ENCODE results near the gene PBX1. TPM values are rescaled to one million over a fixed set of nuclear protein-coding genes. Genes with fewer than 3 reads are reported as not detected.

The PBX1 gene
- total RNA-seq, 2 experiments from 2014 or later = 0.11 to 0.51 TPM

DNA sequence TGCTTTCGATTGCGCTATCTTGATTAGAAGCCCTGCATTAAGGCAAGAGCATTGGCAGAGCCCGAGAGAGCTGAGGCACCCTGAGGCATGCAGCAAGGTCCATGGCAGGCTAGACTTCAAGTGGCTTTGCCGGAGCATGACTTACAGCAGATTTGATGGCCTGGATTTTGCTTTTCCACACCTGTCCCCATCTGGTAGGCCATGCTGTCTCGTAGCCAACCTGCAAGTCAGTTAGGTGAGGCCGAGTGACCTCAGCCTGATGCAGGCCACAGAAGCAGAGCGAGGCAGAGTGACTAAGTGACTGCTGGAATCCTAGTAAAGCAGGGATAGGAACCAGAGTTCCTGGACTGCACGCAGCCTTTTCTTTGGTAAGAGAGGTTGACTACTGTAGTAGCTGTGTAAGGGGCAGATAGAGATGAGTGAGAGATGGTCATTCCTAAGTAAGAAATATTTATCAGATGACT is 148.9 kb downstream of the PBX1 start:
- DNase-seq (no peak), ATAC-seq (ENCODE audit: low read depth) (no peak)
- Mint-ChIP-seq H3K4me3 (no peak overlapping the region), H3K36me3 (no peaks in the 10 kb centered on the region), H3K4me1 (no peaks in the 10 kb centered on the region), H3K27ac (no peak overlapping the region), H3K9me3 (no peaks in the 10 kb centered on the region), H3K27me3 (no peaks in the 10 kb centered on the region)
- POLR2A ChIA-PET = no interaction called here

DNA sequence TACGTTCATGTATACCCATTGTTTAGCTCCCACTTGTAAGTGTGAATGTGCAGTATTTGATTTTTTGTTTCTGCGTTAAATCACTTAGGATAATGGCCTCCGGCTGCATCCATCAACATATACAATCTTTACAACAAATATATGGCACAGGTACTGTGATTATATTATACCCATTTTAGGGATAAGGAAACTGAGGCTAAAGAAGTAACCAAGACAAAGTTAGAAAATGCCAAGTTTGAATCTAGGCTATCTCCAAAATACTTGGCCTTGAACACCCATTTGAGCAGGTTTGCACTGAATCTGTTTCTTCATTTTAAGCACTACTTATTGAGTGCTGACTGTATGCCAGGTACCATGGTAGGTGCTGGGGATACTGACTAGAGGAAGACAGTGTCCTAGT is 149.6 kb downstream of the PBX1 start:
- Mint-ChIP-seq H3K27ac (no peak overlapping the region), H3K27me3 (peaks cover 3% of the 10 kb centered on the region), H3K4me3 (no peak overlapping the region), H3K9me3 (no peaks in the 10 kb centered on the region), H3K36me3 (no peaks in the 10 kb centered on the region), H3K4me1 (no peaks in the 10 kb centered on the region)
- ATAC-seq (ENCODE audit: low read depth) (no peak), DNase-seq (no peak)
- POLR2A ChIA-PET = no interaction called here

DNA sequence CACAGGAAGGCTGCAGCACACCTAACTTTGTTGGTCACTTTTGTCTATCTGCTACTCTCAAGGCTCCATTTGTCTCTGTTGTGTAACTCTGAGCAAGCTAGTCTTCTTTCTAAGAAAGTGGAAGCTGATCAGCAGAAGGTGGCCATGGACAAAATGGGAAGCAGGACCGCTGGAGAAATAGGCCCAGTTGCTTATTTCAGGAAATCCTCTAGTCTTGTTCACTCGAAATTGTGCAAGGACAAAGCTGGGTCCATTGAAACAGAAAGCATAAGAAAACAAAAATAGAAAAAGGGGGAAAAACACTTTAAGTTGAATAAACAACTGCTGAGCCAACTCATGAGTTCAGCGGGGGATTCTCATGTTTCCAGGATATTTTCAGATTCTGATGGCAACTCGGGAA is 150.1 kb downstream of the PBX1 start:
- H3K36me3 Mint-ChIP-seq = no peaks in the 10 kb centered on the region
- DNase-seq (no peak), ATAC-seq (ENCODE audit: low read depth) (no peak)
- H3K4me1 Mint-ChIP-seq = no peaks in the 10 kb centered on the region
- H3K4me3 Mint-ChIP-seq = no peak overlapping the region
- H3K9me3 Mint-ChIP-seq = no peaks in the 10 kb centered on the region
- no peak overlapping the region for H3K27ac Mint-ChIP-seq
- H3K27me3 Mint-ChIP-seq = peaks cover 3% of the 10 kb centered on the region
- POLR2A ChIA-PET = no interaction called here

DNA sequence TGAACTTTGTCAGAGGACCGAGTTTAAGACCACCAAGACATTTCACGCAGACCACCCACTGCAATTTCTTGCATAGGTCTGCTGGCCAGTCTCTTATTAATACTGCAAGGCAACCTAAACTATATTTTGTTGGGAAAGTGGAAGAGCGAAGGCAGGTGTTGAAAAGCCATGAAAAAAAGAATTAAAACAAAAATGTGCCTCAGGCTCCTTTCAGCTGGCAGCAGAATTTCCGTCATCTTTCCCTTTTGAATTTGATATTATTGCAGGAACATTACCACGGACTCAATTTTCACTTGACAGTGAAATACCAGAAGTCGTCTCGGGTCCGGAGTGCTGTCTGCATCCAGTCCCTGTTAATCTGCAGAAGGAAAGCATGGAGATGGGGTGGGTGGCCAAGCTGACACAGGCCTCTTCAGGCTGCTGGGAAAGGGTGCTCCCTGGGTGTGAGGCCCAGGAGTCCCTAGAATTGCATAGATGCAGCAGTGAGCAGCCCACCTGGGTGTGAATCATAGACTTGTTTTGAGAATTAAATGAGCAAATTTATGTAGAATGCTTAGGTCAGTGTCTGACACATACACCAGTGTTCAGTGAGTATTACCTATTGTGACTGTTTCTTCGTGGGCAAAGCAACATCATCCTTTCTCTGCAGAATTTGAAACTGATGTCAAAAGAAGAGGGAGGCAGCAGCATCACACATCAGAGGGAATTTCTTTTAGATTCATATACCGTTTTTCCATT is 150.7 kb downstream of the PBX1 start:
- no peaks in the 10 kb centered on the region for H3K9me3 Mint-ChIP-seq
- ATAC-seq (ENCODE audit: low read depth) = no peak
- H3K27me3 Mint-ChIP-seq = peaks cover 3% of the 10 kb centered on the region
- no peaks in the 10 kb centered on the region for H3K4me1 Mint-ChIP-seq
- H3K4me3 Mint-ChIP-seq = no peak overlapping the region
- no peak for DNase-seq
- POLR2A ChIA-PET = no interaction called here
- H3K36me3 Mint-ChIP-seq = no peaks in the 10 kb centered on the region
- no peak overlapping the region for H3K27ac Mint-ChIP-seq

DNA sequence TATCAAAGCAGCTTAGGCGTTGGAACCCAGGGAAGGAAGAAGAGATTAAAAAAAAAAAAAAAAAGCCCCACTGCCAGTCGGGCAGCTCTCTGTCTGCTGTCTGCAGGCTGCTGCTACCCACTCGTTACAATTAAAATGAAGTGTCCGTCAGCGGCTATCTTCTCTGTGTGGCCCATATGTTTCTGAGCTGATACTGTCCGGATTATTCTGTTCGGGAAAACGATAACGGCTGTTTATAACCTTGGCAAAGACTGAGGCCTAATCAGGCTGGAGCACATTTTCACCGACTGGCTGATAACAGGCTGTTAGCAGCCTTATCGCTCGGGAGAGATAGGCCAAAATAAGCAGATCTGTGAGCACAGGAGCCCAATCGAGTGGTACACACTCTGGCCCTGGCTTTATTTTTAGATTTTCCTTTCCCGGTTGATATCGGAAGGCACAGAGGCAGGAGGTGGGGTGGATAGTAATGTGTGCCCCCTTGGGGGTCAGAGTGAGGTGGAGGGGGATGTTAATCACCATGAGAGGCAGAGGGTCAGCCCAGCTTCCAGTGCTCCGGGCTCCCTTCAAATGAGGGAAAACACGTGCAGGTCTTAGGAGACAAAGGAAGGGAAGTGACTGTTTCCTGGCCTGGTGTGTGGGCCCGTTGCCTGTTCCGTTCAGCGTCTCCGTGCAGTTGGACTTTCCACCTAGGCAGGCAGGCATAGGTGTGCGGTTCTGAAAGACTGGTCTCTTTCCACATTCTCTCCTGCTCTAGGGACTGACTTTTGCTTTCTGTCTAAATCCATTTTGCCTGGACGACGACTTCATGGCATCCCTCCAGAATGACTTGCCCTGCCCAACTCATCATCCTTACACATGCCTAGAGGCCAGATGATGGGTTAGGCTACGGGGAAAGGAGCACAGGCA is 153.4 kb downstream of the PBX1 start:
- Mint-ChIP-seq H3K27me3 (peaks cover 3% of the 10 kb centered on the region), H3K4me3 (no peak overlapping the region), H3K36me3 (no peaks in the 10 kb centered on the region), H3K4me1 (peaks cover 6% of the 10 kb centered on the region), H3K9me3 (peaks cover 5% of the 10 kb centered on the region), H3K27ac (no peak overlapping the region)
- ATAC-seq (ENCODE audit: low read depth) (no peak), DNase-seq (no peak)
- POLR2A ChIA-PET = no interaction called here

DNA sequence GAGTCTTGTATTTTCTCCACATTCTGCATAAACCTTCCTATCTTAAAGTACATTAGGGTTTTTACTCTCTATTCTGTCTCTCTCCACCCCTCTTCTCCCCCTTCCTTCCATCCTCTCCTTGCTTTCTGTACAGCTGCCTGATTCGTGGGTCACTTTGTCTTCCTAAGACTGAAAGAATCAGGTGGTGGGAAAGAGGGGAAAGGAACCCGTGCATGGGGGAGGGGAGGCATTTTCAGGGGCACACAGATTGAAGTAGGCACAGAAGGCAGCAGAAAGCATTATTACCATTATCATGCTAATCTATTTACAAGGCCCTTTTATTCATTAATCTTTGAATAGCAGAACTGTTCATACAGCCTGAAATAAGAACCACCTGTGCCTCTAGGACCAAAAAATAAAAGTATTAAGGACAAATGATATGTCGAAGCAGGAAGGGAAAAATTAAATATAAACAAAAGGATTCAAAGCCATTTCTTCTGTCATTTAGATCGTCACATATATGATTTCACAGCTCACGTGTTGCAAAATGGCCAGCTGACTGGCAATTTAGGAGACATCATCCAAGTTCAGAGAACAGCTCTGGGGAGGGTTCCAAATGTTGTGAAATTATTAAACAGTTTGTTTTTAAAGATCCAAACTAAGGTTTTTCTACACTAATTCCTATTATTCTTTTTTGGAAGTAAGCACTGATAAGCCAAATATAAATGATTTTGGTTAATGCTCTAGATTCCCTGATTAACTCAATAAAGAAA is 154.6 kb downstream of the PBX1 start:
- DNase-seq (no peak), ATAC-seq (ENCODE audit: low read depth) (no peak)
- Mint-ChIP-seq H3K36me3 (no peaks in the 10 kb centered on the region), H3K27ac (no peak overlapping the region), H3K4me1 (peaks cover 6% of the 10 kb centered on the region), H3K4me3 (no peak overlapping the region), H3K9me3 (peaks cover 5% of the 10 kb centered on the region), H3K27me3 (peaks cover 3% of the 10 kb centered on the region)
- POLR2A ChIA-PET = no interaction called here

DNA sequence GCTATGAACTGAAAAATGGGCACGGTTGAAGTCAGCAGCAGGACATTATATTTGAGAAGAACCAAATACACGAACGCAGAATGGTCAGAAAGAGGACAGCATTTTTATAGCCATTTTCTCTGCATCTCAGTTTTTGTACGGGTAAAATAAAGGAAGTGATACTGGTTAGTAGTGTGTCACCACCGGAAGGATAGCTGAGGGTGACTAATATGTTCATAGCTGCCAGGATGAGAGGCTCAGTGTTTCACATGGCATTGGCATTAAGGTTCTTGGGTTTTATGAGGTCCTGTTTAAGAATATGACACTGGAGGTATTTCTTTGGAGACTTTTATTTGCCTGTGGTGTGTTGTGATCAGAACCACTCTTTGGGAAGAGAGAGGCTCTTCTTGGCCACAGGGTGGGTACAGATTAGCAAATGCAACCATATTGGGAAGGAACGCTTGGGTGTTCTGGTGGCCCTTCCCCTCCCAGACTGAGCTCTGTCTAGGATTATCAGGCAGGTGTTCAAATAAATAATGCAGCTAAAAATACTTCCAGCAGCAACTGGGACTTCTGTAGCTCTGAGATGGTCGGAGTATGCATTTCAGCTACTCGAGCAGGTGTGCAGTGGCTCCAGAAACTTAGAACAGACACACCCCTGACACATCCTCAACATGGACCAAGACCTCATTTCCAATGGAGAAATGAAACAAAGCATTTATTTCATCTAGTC is 158.2 kb downstream of the PBX1 start:
- ATAC-seq (ENCODE audit: low read depth) (no peak), DNase-seq (no peak)
- Mint-ChIP-seq H3K4me3 (peak overlapping the region; percentile 6), H3K4me1 (peaks cover 16% of the 10 kb centered on the region), H3K27me3 (peaks cover 3% of the 10 kb centered on the region), H3K36me3 (no peaks in the 10 kb centered on the region), H3K9me3 (peaks cover 5% of the 10 kb centered on the region), H3K27ac (no peak overlapping the region)
- POLR2A ChIA-PET = no interaction called here

DNA sequence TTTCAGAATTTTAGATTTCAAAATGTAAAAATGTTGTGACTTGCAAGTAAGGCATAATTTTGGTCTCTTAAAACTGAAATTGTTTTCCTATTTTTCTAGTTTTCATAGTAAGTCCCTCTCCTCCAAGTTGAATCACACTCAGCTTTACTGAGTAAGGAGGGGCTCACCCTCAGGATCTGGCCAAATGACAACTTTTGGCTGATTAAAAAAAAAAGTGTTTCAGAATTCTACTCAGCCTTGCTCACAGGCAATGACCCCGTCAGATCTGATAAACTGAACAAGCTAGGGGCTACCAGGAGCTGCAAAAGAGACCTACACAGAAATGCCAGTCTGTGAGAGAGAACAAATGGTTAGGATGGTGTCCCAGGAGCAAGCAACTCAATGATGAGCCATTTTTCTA is 159.8 kb downstream of the PBX1 start:
- Mint-ChIP-seq H3K4me3 (no peak overlapping the region), H3K27me3 (peaks cover 1% of the 10 kb centered on the region), H3K36me3 (peaks cover 1% of the 10 kb centered on the region), H3K4me1 (peaks cover 16% of the 10 kb centered on the region), H3K9me3 (peaks cover 5% of the 10 kb centered on the region), H3K27ac (no peak overlapping the region)
- ATAC-seq (ENCODE audit: low read depth) = no peak
- POLR2A ChIA-PET = no interaction called here
- no peak for DNase-seq

DNA sequence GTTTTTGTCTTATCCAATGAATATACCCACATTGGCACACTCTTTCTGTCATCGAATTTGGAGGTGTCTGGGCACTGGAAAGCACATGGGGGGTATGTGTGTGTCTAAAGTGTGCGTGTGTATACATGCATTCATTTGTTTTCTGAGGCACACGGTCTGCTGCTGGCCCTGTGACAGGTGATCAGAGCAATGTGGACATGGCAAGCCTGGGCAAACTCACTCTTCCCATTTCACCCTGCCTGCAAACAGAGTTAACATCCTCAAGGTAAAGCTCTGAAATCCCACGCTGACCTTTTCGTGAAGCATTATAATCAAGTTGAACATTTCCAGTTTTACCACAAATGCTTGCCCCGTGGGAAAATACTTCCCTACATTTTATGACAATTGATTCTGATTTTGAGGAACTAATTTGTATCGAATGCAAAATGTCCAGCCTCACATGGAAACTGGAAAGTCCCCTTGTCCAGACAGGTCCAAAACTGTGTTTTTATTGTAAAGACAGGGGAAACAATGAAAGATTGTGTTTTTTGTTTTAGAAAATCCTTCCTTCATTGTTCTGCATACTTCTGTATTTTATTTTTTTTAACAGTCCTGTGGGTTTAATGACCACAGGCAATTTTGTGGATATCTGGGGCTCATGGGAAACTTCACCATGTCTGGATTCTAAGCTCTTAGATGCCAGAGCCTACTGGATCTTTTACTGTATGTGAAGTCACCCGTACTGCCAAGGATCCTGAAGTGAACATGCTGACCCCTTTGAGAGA is 160.9 kb downstream of the PBX1 start:
- DNase-seq (no peak), ATAC-seq (ENCODE audit: low read depth) (no peak)
- H3K27ac Mint-ChIP-seq = no peak overlapping the region
- H3K4me3 Mint-ChIP-seq = no peak overlapping the region
- POLR2A ChIA-PET = no interaction called here
- H3K4me1 Mint-ChIP-seq = peaks cover 16% of the 10 kb centered on the region
- peaks cover 1% of the 10 kb centered on the region for H3K36me3 Mint-ChIP-seq
- peaks cover 1% of the 10 kb centered on the region for H3K27me3 Mint-ChIP-seq
- peaks cover 5% of the 10 kb centered on the region for H3K9me3 Mint-ChIP-seq

DNA sequence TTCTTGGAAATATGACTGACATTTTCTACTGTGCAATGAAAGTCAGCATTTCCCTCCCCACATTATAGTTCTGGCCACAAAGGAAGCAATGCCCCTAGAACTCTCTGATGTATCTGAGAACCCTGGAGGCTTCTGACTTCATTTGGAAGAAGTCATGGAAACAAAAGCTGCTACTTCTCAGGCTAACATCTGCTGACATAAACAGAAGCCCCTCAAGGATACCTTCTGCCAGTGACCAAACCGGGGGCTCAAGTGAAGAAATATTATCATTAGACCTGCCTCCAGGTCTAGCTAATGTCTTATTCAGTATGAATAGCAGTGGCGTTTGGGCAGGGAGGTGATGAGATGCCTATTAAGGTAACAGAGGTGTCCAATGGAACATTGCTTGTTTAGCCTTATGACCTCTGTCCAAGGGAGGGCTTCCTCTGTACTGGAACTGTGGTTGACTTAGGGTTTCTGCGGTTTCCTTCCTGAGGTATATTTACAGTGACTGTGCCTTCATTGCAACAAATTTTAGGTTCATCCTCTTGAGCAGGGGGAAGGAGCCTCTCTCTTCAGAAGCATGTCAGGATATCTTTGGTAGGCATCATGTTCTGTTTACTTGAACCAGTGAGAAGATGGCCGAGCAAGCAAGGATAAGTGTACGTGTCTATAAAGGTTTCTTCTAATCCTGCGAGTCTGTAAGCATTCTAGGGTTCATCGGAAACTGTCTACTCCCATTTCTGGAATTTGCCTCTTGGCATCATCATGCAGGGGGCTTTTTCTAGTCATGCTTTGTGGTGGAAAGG is 161.7 kb downstream of the PBX1 start:
- DNase-seq = no peak
- Mint-ChIP-seq H3K36me3 (peaks cover 1% of the 10 kb centered on the region), H3K27ac (no peak overlapping the region), H3K4me1 (peaks cover 16% of the 10 kb centered on the region), H3K9me3 (peaks cover 5% of the 10 kb centered on the region), H3K27me3 (peaks cover 1% of the 10 kb centered on the region), H3K4me3 (peak overlapping the region; percentile 22)
- no peak for ATAC-seq (ENCODE audit: low read depth)
- POLR2A ChIA-PET = no interaction called here

DNA sequence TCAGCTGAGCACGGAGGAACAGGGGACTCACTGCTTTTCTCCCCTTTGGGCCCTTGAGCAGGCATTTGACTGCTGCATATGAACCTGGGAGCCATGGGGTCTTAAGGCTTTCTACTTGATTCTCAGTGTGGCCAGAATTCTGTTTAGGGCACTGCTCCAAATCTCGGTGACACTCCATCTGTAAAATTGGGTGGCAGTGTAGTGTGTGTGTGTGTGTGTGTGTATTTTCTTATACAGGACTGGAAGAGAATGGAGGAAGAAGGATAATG is 162.2 kb downstream of the PBX1 start:
- Mint-ChIP-seq H3K4me1 (peaks cover 16% of the 10 kb centered on the region), H3K4me3 (peak overlapping the region; percentile 22), H3K9me3 (peaks cover 5% of the 10 kb centered on the region), H3K27ac (no peak overlapping the region), H3K27me3 (peaks cover 1% of the 10 kb centered on the region), H3K36me3 (peaks cover 1% of the 10 kb centered on the region)
- ATAC-seq (ENCODE audit: low read depth) (no peak), DNase-seq (no peak)
- POLR2A ChIA-PET = no interaction called here

DNA sequence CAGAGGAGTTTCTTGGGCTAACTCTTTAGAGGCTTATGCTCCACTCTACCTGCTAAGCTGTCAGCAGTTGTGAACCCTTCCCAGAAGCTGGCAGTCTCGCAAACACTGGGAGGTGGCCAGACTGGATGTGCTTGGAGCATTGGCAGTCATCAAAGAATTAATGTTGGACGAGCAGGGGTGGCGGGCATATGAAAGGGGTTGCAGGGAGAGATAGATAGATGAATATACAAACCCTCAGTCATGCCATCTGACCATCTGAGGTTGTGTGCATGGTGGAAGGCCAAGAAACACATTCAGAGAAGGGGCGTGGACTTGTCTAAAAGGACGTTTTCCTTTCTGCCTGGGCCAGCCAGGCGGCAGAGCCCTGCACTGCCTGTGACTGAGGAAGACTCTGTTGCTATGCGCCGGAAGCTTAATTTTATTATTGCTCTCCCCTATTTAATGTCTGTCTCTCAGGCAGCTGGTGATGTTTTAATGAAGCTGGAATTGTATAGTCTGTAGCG is 164.4 kb downstream of the PBX1 start:
- H3K36me3 Mint-ChIP-seq = peaks cover 1% of the 10 kb centered on the region
- H3K27me3 Mint-ChIP-seq = peaks cover 1% of the 10 kb centered on the region
- H3K9me3 Mint-ChIP-seq = no peaks in the 10 kb centered on the region
- peaks cover 10% of the 10 kb centered on the region for H3K4me1 Mint-ChIP-seq
- ATAC-seq (ENCODE audit: low read depth) (no peak), DNase-seq (no peak)
- no peak overlapping the region for H3K27ac Mint-ChIP-seq
- no peak overlapping the region for H3K4me3 Mint-ChIP-seq
- POLR2A ChIA-PET = no interaction called here

Data from activated naive CD8-positive, alpha-beta T cell treated with anti-CD3 and anti-CD28 coated beads, Interleukin-2, amount 10 ng/mL, durations not matched to agents 7 days and 5 days (primary cell).